IPS-18a (cell line): ENCODE measurements around the gene TEX2.

Experiments used
- H3K27ac ChIP-seq: one replicate; pipeline ENCODE4 v1.5.1; 2013; ENCODE audit warnings: low read length
- H3K27me3 ChIP-seq: one replicate; pipeline ENCODE4 v1.6.1; 2013; ENCODE audit warnings: mild to moderate bottlenecking, low read length; ENCODE audit not compliant: control insufficient read depth, insufficient read depth
- H3K36me3 ChIP-seq: one replicate; pipeline ENCODE4 v1.6.1; 2013; ENCODE audit warnings: low read depth, low read length; ENCODE audit not compliant: control insufficient read depth
- H3K4me1 ChIP-seq: one replicate; pipeline ENCODE4 v1.6.1; 2013; ENCODE audit warnings: low read depth, low read length; ENCODE audit not compliant: control insufficient read depth
- H3K4me3 ChIP-seq: one replicate; pipeline ENCODE4 v1.5.1; 2013; ENCODE audit warnings: low read length
- H3K9ac ChIP-seq: one replicate; pipeline ENCODE4 v1.6.1; 2013; ENCODE audit warnings: mild to moderate bottlenecking, low read length, moderate library complexity
- H3K9me3 ChIP-seq: one replicate; pipeline ENCODE4 v1.6.1; 2013; ENCODE audit warnings: low read depth, low read length; ENCODE audit not compliant: control insufficient read depth

The TEX2 gene

GRCh38 chr17:64282753-64283080 is 19.7 kb upstream of the TEX2 start:
- Histone ChIP-seq H3K27ac (no peak overlapping the region), H3K9ac (no peak overlapping the region)

GRCh38 chr17:64281962-64282752 is 19.1 kb upstream of the TEX2 start:
- H3K27ac ChIP-seq, result no peak overlapping the region
- H3K9me3 ChIP-seq, result no peaks in the 10 kb centered on the region
- no peaks in the 10 kb centered on the region for H3K36me3 ChIP-seq
- H3K4me1 ChIP-seq, result no peaks in the 10 kb centered on the region
- no peak overlapping the region for H3K4me3 ChIP-seq
- H3K9ac ChIP-seq, result no peak overlapping the region
- no peaks in the 10 kb centered on the region for H3K27me3 ChIP-seq

More at GRCh38 chr17:64282753-64283080, 19.7 kb upstream of the TEX2 start:
- no peak overlapping the region for H3K4me3 ChIP-seq
- H3K36me3 ChIP-seq, result no peaks in the 10 kb centered on the region
- H3K9me3 ChIP-seq, result no peaks in the 10 kb centered on the region
- H3K27me3 ChIP-seq, result no peaks in the 10 kb centered on the region
- H3K4me1 ChIP-seq, result no peaks in the 10 kb centered on the region

- Histone ChIP-seq H3K9ac (no peak overlapping the region), H3K36me3 (no peaks in the 10 kb centered on the region), H3K27me3 (no peaks in the 10 kb centered on the region), H3K27ac (no peak overlapping the region), H3K4me3 (no peak overlapping the region), H3K9me3 (no peaks in the 10 kb centered on the region), H3K4me1 (no peaks in the 10 kb centered on the region)
These were observed 15.6 kb upstream of the TEX2 start for GRCh38 chr17:64278614-64279013.

GRCh38 chr17:64277831-64278562 is 14.9 kb upstream of the TEX2 start:
- Histone ChIP-seq H3K9me3 (no peaks in the 10 kb centered on the region), H3K36me3 (no peaks in the 10 kb centered on the region), H3K27ac (no peak overlapping the region), H3K4me3 (no peak overlapping the region), H3K27me3 (no peaks in the 10 kb centered on the region), H3K9ac (no peak overlapping the region), H3K4me1 (no peaks in the 10 kb centered on the region)

- Histone ChIP-seq H3K36me3 (no peaks in the 10 kb centered on the region), H3K27ac (no peak overlapping the region), H3K9me3 (no peaks in the 10 kb centered on the region), H3K27me3 (no peaks in the 10 kb centered on the region), H3K4me3 (no peak overlapping the region), H3K9ac (no peak overlapping the region), H3K4me1 (no peaks in the 10 kb centered on the region)
These were observed 14.0 kb upstream of the TEX2 start for GRCh38 chr17:64276961-64277505.

GRCh38 chr17:64275016-64275415 is 12.0 kb upstream of the TEX2 start:
- H3K27me3 ChIP-seq, result no peaks in the 10 kb centered on the region
- H3K27ac ChIP-seq, result no peak overlapping the region
- no peaks in the 10 kb centered on the region for H3K9me3 ChIP-seq
- H3K9ac ChIP-seq, result no peak overlapping the region
- no peaks in the 10 kb centered on the region for H3K36me3 ChIP-seq
- no peaks in the 10 kb centered on the region for H3K4me1 ChIP-seq
- no peak overlapping the region for H3K4me3 ChIP-seq

GRCh38 chr17:64273006-64273405 is 9.9 kb upstream of the TEX2 start:
- H3K9me3 ChIP-seq, result no peaks in the 10 kb centered on the region
- no peak overlapping the region for H3K9ac ChIP-seq
- no peaks in the 10 kb centered on the region for H3K4me1 ChIP-seq
- H3K27me3 ChIP-seq, result no peaks in the 10 kb centered on the region
- H3K36me3 ChIP-seq, result no peaks in the 10 kb centered on the region
- H3K4me3 ChIP-seq, result no peak overlapping the region
- H3K27ac ChIP-seq, result no peak overlapping the region

GRCh38 chr17:64270885-64271284 is 7.8 kb upstream of the TEX2 start:
- Histone ChIP-seq H3K4me1 (no peaks in the 10 kb centered on the region), H3K27ac (no peak overlapping the region), H3K36me3 (no peaks in the 10 kb centered on the region), H3K9me3 (no peaks in the 10 kb centered on the region), H3K9ac (no peak overlapping the region), H3K27me3 (no peaks in the 10 kb centered on the region), H3K4me3 (no peak overlapping the region)

- no peak overlapping the region for H3K4me3 ChIP-seq
- H3K9ac ChIP-seq, result no peak overlapping the region
- H3K27me3 ChIP-seq, result no peaks in the 10 kb centered on the region
- H3K27ac ChIP-seq, result no peak overlapping the region
- no peaks in the 10 kb centered on the region for H3K9me3 ChIP-seq
- H3K36me3 ChIP-seq, result no peaks in the 10 kb centered on the region
- H3K4me1 ChIP-seq, result no peaks in the 10 kb centered on the region
These were observed 6.9 kb upstream of the TEX2 start for GRCh38 chr17:64269687-64270649.

GRCh38 chr17:64264891-64265290 is 1.8 kb upstream of the TEX2 start:
- Histone ChIP-seq H3K9ac (no peak overlapping the region), H3K9me3 (no peaks in the 10 kb centered on the region), H3K27me3 (peaks cover 23% of the 10 kb centered on the region), H3K4me1 (peaks cover 7% of the 10 kb centered on the region), H3K36me3 (no peaks in the 10 kb centered on the region), H3K4me3 (no peak overlapping the region), H3K27ac (no peak overlapping the region)
